Suppressor macrophage treated with lipopolysaccharide for 4 hours (primary cell): ENCODE measurements around the gene CYP21A2.
"Not testable (repeated sequence)": the region's sequence is repeated elsewhere in the genome, so short reads cannot be mapped to it uniquely, and the experiment has no call there.

Experiments used
- DNase-seq: peaks from one replicate; pipeline ENCODE4 v3.0.0-alpha.2; 2020

Gene CYP21A2

GRCh38 chr6:32037598-32038524, at the start of gene CYP21A2:
CYP21A2 (plus strand) TSS chr6:32038415; CDS start chr6:32038423, 8 bp downstream.
- not testable (repeated sequence) for DNase-seq

GRCh38 chr6:31989363-31989762, 48.9 kb upstream of the CYP21A2 start:
- DNase-seq = not testable (repeated sequence)

DNA sequence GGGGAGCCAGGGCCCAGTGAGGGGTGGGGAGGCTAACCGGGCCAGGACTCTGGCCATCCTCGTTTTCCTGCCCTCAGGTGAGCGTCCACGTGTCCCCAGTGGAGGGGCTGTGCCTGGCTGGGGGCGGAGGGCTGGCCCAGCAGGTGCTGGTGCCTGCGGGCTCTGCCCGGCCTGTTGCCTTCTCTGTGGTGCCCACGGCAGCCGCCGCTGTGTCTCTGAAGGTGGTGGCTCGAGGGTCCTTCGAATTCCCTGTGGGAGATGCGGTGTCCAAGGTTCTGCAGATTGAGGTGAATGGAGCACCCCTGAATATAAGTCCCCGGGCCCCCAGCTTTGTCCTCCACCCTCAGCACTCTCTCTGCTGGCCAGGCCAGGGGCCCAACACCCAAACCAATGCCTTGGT, 43.8 kb upstream of the CYP21A2 start:
- not testable (repeated sequence) for DNase-seq

DNA sequence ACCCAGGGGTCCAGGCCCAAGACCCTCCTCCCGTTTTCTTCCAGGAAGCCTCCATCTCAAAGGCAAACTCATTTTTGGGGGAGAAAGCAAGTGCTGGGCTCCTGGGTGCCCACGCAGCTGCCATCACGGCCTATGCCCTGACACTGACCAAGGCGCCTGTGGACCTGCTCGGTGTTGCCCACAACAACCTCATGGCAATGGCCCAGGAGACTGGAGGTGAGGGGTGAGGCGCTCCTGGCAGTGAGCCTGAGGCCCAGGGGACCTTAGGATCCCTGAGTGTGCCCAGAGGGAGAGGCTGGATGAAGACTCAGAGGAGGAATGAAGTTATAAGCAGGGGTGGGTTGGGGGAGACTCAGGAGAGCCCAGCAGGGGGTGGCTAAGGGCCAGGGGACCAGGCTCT, 41.8 kb upstream of the CYP21A2 start:
- DNase-seq = not testable (repeated sequence)

DNA sequence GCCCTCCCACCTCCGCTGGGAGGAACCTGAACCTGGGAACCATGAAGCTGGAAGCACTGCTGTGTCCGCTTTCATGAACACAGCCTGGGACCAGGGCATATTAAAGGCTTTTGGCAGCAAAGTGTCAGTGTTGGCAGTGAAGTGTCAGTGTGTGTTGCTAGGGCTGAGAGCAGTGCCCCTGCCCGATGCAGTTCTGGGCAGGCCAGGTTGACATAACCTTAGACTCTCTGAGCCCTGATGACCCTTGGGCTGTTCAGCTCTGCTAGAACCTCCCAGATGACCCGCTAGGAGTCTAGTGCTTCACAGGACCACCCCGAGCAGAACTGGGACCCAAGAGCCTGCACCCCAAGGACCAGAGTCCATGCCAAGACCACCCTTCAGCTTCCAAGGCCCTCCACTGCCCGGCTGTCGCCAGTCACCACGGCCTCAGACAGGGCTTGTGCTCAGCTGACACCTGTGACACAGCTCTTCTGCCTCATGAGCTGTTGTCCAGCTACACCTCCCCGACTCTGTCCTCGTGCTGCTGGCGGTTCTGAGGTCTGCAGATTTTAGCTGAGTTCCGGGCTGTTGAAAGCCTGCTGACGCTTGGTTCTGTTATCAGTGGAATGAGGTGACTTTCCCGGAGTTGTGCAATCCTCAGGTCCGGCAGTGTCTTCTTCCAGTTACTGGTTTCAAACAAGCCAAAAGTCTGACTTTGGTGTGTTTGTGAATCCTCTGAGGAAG, 35.5 kb upstream of the CYP21A2 start:
- DNase-seq = not testable (repeated sequence)

DNA sequence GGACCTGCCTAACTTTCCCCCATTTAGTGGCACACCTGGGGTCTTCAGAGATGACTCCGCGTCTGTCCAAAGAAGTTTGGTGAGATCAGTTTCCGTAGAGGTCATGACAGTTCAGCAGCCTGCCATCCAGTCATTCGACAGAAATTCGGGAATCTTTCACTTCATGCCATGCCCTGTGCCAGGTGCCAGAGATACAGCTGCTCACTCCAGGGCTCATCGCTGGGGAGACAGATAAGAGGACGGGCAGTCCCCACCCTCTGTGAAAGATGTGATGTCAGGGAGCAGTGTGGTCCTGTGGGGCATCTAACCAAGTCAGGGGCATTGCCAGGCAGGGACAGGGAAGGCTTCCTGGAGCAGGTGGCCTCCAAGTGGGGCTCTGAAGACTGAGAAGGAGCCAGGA, 34.9 kb upstream of the CYP21A2 start:
- DNase-seq = not testable (repeated sequence)

- not testable (repeated sequence) for DNase-seq
Measured at GRCh38 chr6:32004393-32004792, 33.8 kb upstream of the CYP21A2 start.

GRCh38 chr6:32004864-32005537, 33.2 kb upstream of the CYP21A2 start:
- DNase-seq = not testable (repeated sequence)

GRCh38 chr6:32005538-32005880, 32.7 kb upstream of the CYP21A2 start:
- not testable (repeated sequence) for DNase-seq

DNA sequence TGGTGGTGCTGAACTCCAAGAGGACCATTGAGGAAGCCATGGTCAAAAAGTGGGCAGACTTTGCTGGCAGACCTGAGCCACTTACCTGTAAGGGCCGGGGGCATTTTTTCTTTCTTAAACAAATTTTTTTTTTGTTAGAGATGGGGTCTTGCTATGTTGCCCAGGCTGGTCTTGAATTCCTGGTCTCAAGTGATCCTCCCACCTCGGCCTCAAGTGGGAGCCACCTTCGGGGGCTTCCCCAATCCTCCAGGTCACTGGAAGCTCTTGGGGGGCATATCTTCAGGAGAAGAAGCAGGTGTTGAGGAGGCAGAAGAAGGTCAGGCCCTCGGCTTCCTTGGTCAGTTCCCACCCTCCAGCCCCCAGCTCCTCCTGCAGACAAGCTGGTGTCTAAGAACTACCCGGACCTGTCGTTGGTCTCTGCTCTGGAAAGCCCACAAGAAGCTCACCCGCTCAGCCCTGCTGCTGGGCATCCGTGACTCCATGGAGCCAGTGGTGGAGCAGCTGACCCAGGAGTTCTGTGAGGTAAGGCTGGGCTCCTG, 32.2 kb upstream of the CYP21A2 start:
- not testable (repeated sequence) for DNase-seq

DNA sequence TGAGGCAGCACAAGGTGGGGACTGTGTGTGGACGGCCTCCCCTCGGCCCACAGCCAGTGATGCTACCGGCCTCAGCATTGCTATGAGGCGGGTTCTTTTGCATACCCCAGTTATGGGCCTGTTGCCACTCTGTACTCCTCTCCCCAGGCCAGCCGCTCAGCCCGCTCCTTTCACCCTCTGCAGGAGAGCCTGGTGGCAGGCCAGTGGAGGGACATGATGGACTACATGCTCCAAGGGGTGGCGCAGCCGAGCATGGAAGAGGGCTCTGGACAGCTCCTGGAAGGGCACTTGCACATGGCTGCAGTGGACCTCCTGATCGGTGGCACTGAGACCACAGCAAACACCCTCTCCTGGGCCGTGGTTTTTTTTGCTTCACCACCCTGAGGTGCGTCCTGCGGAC, 31.1 kb upstream of the CYP21A2 start:
- not testable (repeated sequence) for DNase-seq

GRCh38 chr6:32008037-32008436, 30.2 kb upstream of the CYP21A2 start:
- DNase-seq = not testable (repeated sequence)

- not testable (repeated sequence) for DNase-seq
Measured at GRCh38 chr6:32008616-32009015, 29.6 kb upstream of the CYP21A2 start.

DNA sequence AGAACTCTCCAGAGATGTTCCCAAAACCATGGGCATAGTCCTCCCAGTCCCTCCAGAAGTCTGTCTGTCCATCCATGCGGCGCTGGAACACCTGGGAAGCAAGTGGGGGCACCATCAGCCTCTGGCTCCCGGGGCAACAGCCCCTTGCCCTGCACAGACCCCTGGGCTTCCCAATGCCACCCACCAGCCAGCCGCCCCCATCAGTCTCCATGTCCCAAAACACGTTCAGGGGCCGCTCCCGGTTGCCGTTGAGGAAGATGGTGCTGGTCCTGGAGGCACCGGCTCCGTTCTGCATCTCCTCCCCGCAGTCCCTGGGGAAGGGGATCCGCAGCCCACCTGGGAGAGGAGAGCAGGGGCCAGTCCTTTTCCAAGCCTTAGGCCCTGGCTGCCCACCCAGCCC, 28.7 kb upstream of the CYP21A2 start:
- not testable (repeated sequence) for DNase-seq

- not testable (repeated sequence) for DNase-seq
Measured at GRCh38 chr6:32010856-32011530, 27.2 kb upstream of the CYP21A2 start.

- not testable (repeated sequence) for DNase-seq
Measured at GRCh38 chr6:32012941-32013617, 25.1 kb upstream of the CYP21A2 start.

DNA sequence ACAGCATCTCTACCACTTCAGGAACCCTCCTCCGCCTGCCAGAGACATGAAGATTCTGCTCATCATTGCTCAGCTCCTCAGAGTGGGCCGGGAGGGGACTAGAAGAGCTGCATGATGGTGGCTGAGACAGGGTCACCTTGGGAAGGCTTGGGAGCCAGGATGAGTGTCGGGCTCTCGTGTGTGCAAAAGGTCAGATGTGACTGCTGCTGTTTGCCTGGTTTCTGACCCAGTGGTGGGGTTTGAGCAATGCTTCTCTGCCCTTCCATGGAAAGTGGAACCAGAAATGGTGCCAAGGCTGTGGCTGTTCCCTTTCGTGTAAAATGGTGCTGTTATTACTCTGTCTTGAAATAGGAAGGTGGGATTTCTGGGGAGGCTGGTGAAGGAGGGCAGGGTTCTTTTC, 24.5 kb upstream of the CYP21A2 start:
- not testable (repeated sequence) for DNase-seq

GRCh38 chr6:32014547-32014946, 23.7 kb upstream of the CYP21A2 start, which contains the start of gene C4B:
C4B (plus strand) TSS chr6:32014795; CDS start chr6:32014846, 51 bp downstream.
- DNase-seq = not testable (repeated sequence)

DNA sequence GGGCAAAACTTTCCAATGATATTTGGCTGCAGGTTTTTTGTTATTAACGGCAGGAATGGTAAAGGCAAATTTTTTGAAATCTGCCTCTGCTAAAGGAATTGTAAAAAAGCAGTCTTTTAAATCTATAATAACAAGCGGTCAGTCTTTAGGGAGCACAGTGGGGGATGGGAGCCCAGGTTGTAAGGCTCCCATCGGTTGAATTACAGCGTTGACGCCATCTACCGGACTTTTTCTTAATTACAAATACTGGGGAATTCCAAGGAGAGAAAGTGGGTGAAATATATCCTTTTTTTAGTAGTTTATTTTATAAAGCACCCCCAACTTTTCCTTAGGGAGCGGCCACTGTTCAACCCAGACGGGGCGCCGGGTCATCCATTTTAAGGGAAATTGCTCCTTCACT, 16.1 kb upstream of the CYP21A2 start:
- DNase-seq = not testable (repeated sequence)

DNA sequence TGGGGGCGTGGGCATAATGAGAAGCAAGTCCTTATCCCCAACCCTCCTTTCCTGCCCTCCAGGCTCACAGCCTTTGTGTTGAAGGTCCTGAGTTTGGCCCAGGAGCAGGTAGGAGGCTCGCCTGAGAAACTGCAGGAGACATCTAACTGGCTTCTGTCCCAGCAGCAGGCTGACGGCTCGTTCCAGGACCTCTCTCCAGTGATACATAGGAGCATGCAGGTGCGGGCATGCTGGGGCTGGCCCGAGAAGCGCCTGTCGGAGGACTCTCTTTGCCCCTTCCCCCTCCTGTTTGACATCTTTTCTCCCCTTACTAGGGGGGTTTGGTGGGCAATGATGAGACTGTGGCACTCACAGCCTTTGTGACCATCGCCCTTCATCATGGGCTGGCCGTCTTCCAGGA, 9.6 kb upstream of the CYP21A2 start:
- DNase-seq = not testable (repeated sequence)

DNA sequence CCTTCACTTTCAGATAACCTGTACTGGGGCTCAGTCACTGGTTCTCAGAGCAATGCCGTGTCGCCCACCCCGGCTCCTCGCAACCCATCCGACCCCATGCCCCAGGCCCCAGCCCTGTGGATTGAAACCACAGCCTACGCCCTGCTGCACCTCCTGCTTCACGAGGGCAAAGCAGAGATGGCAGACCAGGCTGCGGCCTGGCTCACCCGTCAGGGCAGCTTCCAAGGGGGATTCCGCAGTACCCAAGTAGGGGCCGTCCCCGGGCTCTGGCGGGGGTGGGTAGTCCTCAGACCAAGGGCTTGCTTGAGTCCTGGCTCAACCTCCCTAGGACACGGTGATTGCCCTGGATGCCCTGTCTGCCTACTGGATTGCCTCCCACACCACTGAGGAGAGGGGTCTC, 8.7 kb upstream of the CYP21A2 start:
- DNase-seq = not testable (repeated sequence)
